Tibial nerve (tissue), 4 donors: ENCODE measurements around the gene NARS2.

Experiments used
- CTCF ChIP-seq, 5 experiments: fragments of 200-600 bp in 3 of 5; fragments of 450-650 bp in 2 of 5; sonication (generic) in 3 of 5; IDR thresholded peaks; one replicate each; pipeline ENCODE4 v1.5.1; 2016 to 2019; ENCODE audit warnings: antibody characterized with exemption in 5 of 5, mild to moderate bottlenecking in 3 of 5, moderate library complexity in 2 of 5
- EP300 ChIP-seq, 2 donors: sonication (generic); formaldehyde crosslinking; IDR thresholded peaks; one replicate each; pipeline ENCODE4 v1.6.1; 2017; ENCODE audit warnings: antibody characterized with exemption in 2 of 2, mild to moderate bottlenecking in 1 of 2
- POLR2A ChIP-seq, 2 donors: fragments of 450-650 bp; IDR thresholded peaks; one replicate each; pipeline ENCODE4 v1.6.1; 2017; ENCODE audit warnings: antibody characterized with exemption in 2 of 2, mild to moderate bottlenecking in 2 of 2, moderate library complexity in 2 of 2

GRCh38 chr11:78489184-78489583, 85.5 kb downstream of the NARS2 start:
- TF ChIP-seq CTCF (IDR thresholded peaks at IDR 0.05) (no peak), EP300 (IDR thresholded peaks at IDR 0.05) (no peak), POLR2A (IDR thresholded peaks at IDR 0.05) (no peak)
